GM10266 (cell line): ENCODE measurements around the gene TMEM178B.

Experiments
- DNase-seq: peaks from one replicate; pipeline ENCODE4 v3.0.0; 2012; ENCODE audit errors: extremely low spot score
- TF ChIP-seq, protein P1 (sequence below): IDR thresholded peaks from 2 replicates; pipeline ENCODE4 v1.5.1; 2012; ENCODE audit warnings: mild to moderate bottlenecking, low read depth; ENCODE audit not compliant: control insufficient read depth, insufficient read depth; ENCODE audit errors: missing control alignments

TMEM178B gene

GRCh38 chr7:141527076-141527475 is 453.2 kb downstream of the TMEM178B start:
- TF ChIP-seq, protein P1, sequence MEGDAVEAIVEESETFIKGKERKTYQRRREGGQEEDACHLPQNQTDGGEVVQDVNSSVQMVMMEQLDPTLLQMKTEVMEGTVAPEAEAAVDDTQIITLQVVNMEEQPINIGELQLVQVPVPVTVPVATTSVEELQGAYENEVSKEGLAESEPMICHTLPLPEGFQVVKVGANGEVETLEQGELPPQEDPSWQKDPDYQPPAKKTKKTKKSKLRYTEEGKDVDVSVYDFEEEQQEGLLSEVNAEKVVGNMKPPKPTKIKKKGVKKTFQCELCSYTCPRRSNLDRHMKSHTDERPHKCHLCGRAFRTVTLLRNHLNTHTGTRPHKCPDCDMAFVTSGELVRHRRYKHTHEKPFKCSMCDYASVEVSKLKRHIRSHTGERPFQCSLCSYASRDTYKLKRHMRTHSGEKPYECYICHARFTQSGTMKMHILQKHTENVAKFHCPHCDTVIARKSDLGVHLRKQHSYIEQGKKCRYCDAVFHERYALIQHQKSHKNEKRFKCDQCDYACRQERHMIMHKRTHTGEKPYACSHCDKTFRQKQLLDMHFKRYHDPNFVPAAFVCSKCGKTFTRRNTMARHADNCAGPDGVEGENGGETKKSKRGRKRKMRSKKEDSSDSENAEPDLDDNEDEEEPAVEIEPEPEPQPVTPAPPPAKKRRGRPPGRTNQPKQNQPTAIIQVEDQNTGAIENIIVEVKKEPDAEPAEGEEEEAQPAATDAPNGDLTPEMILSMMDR: no peak
- DNase-seq: no peak

- no peak for DNase-seq
- TF ChIP-seq, protein P1: no peak
These were observed 454.5 kb downstream of the TMEM178B start for GRCh38 chr7:141528399-141528798.
